Measurements from ENCODE around the gene ABHD12B. TPM values are rescaled to one million over a fixed set of nuclear protein-coding genes. Genes with fewer than 3 reads are reported as not detected.

Gene ABHD12B
- polyA plus RNA-seq, 1 of the 3 experiments (the other 2 are of a cell fraction): not detected

- Histone ChIP-seq H3K27ac (ENCODE audit: low read depth in 2 of 2, low read length in 1 of 2) (peak overlapping the region; percentile 16 to 63; a peak in 3 of 4 replicates), H3K4me1 (ENCODE audit: control insufficient read depth in 1 of 2, insufficient read depth in 2 of 2, low read depth in 1 of 2, low read length in 1 of 2) (peaks cover 0 to 10% of the 10 kb centered on the region in 2 experiments; a peak in 1 of 4 replicates), H3K9ac (peak overlapping the region; percentile 77), H3K4me3 (ENCODE audit: low read depth in 2 of 2, low read length in 1 of 2) (peak overlapping the region; percentile 74 to 79), H3K4me2 (peak overlapping the region; percentile 77), H2AFZ (ENCODE audit: low read depth) (peak overlapping the region; percentile 99), H4K20me1 (ENCODE audit: insufficient read depth) (no peaks in the 10 kb centered on the region), H3K36me3 (replicated peaks in 1 of 2; ENCODE audit: control insufficient read depth in 1 of 2, insufficient read depth in 2 of 2, low read length in 1 of 2) (no peaks in the 10 kb centered on the region), H3K79me2 (ENCODE audit: insufficient read depth) (no peaks in the 10 kb centered on the region), H3K27me3 (ENCODE audit: insufficient read depth) (no peaks in the 10 kb centered on the region), H3F3A (replicated peaks; ENCODE audit: insufficient read depth) (peaks cover 12% of the 10 kb centered on the region), H3K9me2 (no peaks in the 10 kb centered on the region), H3K9me3 (no peaks in the 10 kb centered on the region)
- ChIA-PET CTCF (interaction anchor here (0.8 to 1.8 kb wide), 5 partner anchors 11 to 274 kb away, joined by 3 to 6 read pairs (median 4); no protein-coding TSS in a partner anchor), POLR2A (no interaction called here)
- 16% methylated on average over 29 of the region's 29 CpGs for WGBS (ENCODE audit: low lambda C conversion rate)
- DNase-seq: no peak
- no peak for TF ChIP-seq RFX5 (IDR thresholded peaks at IDR 0.05; ENCODE audit: low read length)
- 0 out of 2 replicates have a peak, but pooled peaks have one; percentile 35 for TF ChIP-seq NFIC (IDR thresholded peaks at IDR 0.05; ENCODE audit: borderline replicate concordance)
- no peak for TF ChIP-seq NRF1 (IDR thresholded peaks at IDR 0.05; ENCODE audit: low read depth, low read length)
- no peak for TF ChIP-seq SMC3 (IDR thresholded peaks at IDR 0.05; ENCODE audit: low read depth, low read length)
- TF ChIP-seq FOSL2 (IDR thresholded peaks at IDR 0.05; ENCODE audit: borderline replicate concordance, low read depth): no peak
- 0 out of 2 replicates have a peak, but pooled peaks have one; percentile 2 for TF ChIP-seq MAX (IDR thresholded peaks at IDR 0.05; ENCODE audit: low read depth)
- TF ChIP-seq PBX3 (IDR thresholded peaks at IDR 0.05): no peak
- no peak for TF ChIP-seq USF2 (IDR thresholded peaks at IDR 0.05; ENCODE audit: borderline replicate concordance, low read depth, low read length)
These were observed 73.0 kb downstream of the ABHD12B start for GRCh38 chr14:50944647-50945413.

GRCh38 chr14:50946234-50946935, 74.5 kb downstream of the ABHD12B start:
- POLR2A ChIA-PET: no interaction called here
- CTCF ChIA-PET: interaction anchor here (0.7 to 1.5 kb wide), 2 partner anchors 9 to 1864 kb away, joined by 3 to 9 read pairs; no protein-coding TSS in a partner anchor
- Histone ChIP-seq H3K27ac (ENCODE audit: low read depth in 2 of 2, low read length in 1 of 2) (no peak overlapping the region), H3K36me3 (replicated peaks in 1 of 2; ENCODE audit: control insufficient read depth in 1 of 2, insufficient read depth in 2 of 2, low read length in 1 of 2) (no peaks in the 10 kb centered on the region), H3K4me3 (ENCODE audit: low read depth in 2 of 2, low read length in 1 of 2) (no peak overlapping the region), H3K79me2 (ENCODE audit: insufficient read depth) (no peaks in the 10 kb centered on the region), H3K9me2 (no peaks in the 10 kb centered on the region), H3K9ac (no peak overlapping the region), H3F3A (replicated peaks; ENCODE audit: insufficient read depth) (peaks cover 5% of the 10 kb centered on the region), H4K20me1 (ENCODE audit: insufficient read depth) (no peaks in the 10 kb centered on the region), H3K9me3 (no peaks in the 10 kb centered on the region), H3K27me3 (ENCODE audit: insufficient read depth) (no peaks in the 10 kb centered on the region), H3K4me2 (no peak overlapping the region), H3K4me1 (ENCODE audit: control insufficient read depth in 1 of 2, insufficient read depth in 2 of 2, low read depth in 1 of 2, low read length in 1 of 2) (peaks cover 0 to 10% of the 10 kb centered on the region in 2 experiments; a peak in 1 of 4 replicates), H2AFZ (ENCODE audit: low read depth) (no peak overlapping the region)
- WGBS (ENCODE audit: low lambda C conversion rate): 95% methylated on average over 5 of the region's 5 CpGs
- DNase-seq: no peak
- TF ChIP-seq NRF1 (IDR thresholded peaks at IDR 0.05; ENCODE audit: low read depth, low read length) (no peak), REST (IDR thresholded peaks at IDR 0.05; ENCODE audit: low read depth, low read length) (no peak), NFIC (IDR thresholded peaks at IDR 0.05; ENCODE audit: borderline replicate concordance) (no peak), IRF3 (IDR thresholded peaks at IDR 0.05; ENCODE audit: low read depth, low read length) (no peak), RCOR1 (IDR thresholded peaks at IDR 0.05; ENCODE audit: low read length) (no peak), SMC3 (IDR thresholded peaks at IDR 0.05; ENCODE audit: low read depth, low read length) (no peak), RFX5 (IDR thresholded peaks at IDR 0.05; ENCODE audit: low read length) (no peak), RXRA (IDR thresholded peaks at IDR 0.05; ENCODE audit: borderline replicate concordance, low read depth) (no peak), GABPA (IDR thresholded peaks at IDR 0.05; ENCODE audit: low read depth) (no peak), JUND (IDR thresholded peaks at IDR 0.05) (no peak)
